GM12878 (cell line): ENCODE measurements around the gene ANXA9. TPM values are rescaled to one million over a fixed set of nuclear protein-coding genes. Genes with fewer than 3 reads are reported as not detected.

Experiments used
- ATAC-seq: fragments of 200-7000 bp; cut with Tn5 transposase; 3 replicates; pipeline ENCODE4 v1.9.1; 2020; ENCODE audit warnings: mild to moderate bottlenecking, moderate library complexity
- BruUV-seq: library from RNA; stranded (reverse); fragments of 400-500 nt; replicated peaks from 2 replicates; lab custom pipeline; 2021; lab: Mats Ljungman, UMichigan
- CTCF ChIA-PET: fragments of 300-600 bp; sonication (Branson Sonifier 250); formaldehyde crosslinking; extraction: SDS; loops from one replicate; lab custom pipeline; 2021; ENCODE audit warnings: inconsistent platforms; lab: Yijun Ruan, JAX
- POLR2A ChIA-PET: fragments of 350-600 bp; formaldehyde crosslinking; extraction: SDS; loops from one replicate; lab custom pipeline; 2021; ENCODE audit warnings: inconsistent platforms; lab: Charles Lee
- RAD21 ChIA-PET: fragments of 300-600 bp; sonication (Branson Sonifier 250); formaldehyde crosslinking; loops from one replicate; lab custom pipeline; 2023; ENCODE audit warnings: antibody characterized with exemption; ENCODE audit not compliant: unreplicated experiment; lab: Charles Lee
- SMC1A ChIA-PET: fragments of 300-600 bp; sonication (Branson Sonifier 250); formaldehyde crosslinking; loops from one replicate; lab custom pipeline; 2023; ENCODE audit not compliant: unreplicated experiment, uncharacterized antibody; lab: Charles Lee
- DNase-seq: peaks from one replicate; pipeline ENCODE4 v3.0.0-alpha.2; 2011; ENCODE audit warnings: low read depth, low spot score
- FAIRE-seq: peaks from 3 replicates; lab custom pipeline; 2011; peaks lifted over from hg19 to GRCh38; lab: Jason Lieb, UNC
- H2AFZ ChIP-seq: 2 replicates; pipeline ENCODE4 v1.6.0; 2011; ENCODE audit warnings: low read depth, low read length, control low read depth; ENCODE audit not compliant: control insufficient read depth
- H3K27ac ChIP-seq: 2 replicates; pipeline ENCODE4 v1.5.1; 2011; ENCODE audit warnings: control low read depth; ENCODE audit not compliant: control insufficient read depth, insufficient read depth
- H3K27me3 ChIP-seq, 2 experiments: replicated peaks in 1 of 2; 2 replicates each; pipeline versions ENCODE4 v1.6.0 to v1.6.1; 2011; ENCODE audit warnings: low read length in 1 of 2; ENCODE audit not compliant: control insufficient read depth in 2 of 2, insufficient read depth in 2 of 2
- H3K36me3 ChIP-seq, 2 experiments: 2 replicates each; pipeline ENCODE4 v1.5.1; 2011; ENCODE audit warnings: low read length in 1 of 2; ENCODE audit not compliant: control insufficient read depth in 2 of 2, insufficient read depth in 2 of 2
- H3K4me1 ChIP-seq: 2 replicates; pipeline ENCODE4 v1.6.1; 2011; ENCODE audit warnings: mild to moderate bottlenecking, low read length, moderate library complexity, mixed read lengths; ENCODE audit not compliant: control insufficient read depth, insufficient read depth
- H3K4me2 ChIP-seq: 2 replicates; pipeline ENCODE4 v1.6.0; 2011; ENCODE audit warnings: control low read depth; ENCODE audit not compliant: control insufficient read depth, insufficient read depth
- H3K4me3 ChIP-seq: fragments of 200-600 bp; sonication (generic); 2 replicates; pipeline ENCODE4 v1.5.1; 2016
- H3K79me2 ChIP-seq: 2 replicates; pipeline ENCODE4 v1.6.0; 2011; ENCODE audit warnings: low read length; ENCODE audit not compliant: control insufficient read depth, insufficient read depth
- H3K9ac ChIP-seq: 2 replicates; pipeline ENCODE4 v1.8.0; 2011; ENCODE audit warnings: low read length, control low read depth, mixed read lengths; ENCODE audit not compliant: control insufficient read depth, insufficient read depth
- H3K9me3 ChIP-seq: replicated peaks from 3 replicates; pipeline ENCODE4 v1.5.1; 2011; ENCODE audit warnings: mild to moderate bottlenecking, low read length; ENCODE audit not compliant: control insufficient read depth, insufficient read depth
- H4K20me1 ChIP-seq: 2 replicates; pipeline ENCODE4 v1.6.0; 2011; ENCODE audit not compliant: control insufficient read depth, insufficient read depth
- ATF7 ChIP-seq: fragments of 450-650 bp; IDR thresholded peaks from 2 replicates; pipeline ENCODE4 v1.6.1; 2016; ENCODE audit warnings: low read depth, mild to moderate bottlenecking
- BHLHE40 ChIP-seq, 2 experiments: fragments of 450-650 bp in 1 of 2; IDR thresholded peaks; 2 replicates each; pipeline ENCODE4 v1.6.1; 2011 to 2017; ENCODE audit warnings: low read depth in 2 of 2, borderline replicate concordance in 1 of 2, improper control_type of control experiment in 1 of 2, low read length in 1 of 2, mild to moderate bottlenecking in 1 of 2
- CBX3 ChIP-seq: fragments of 200-600 bp; sonication (generic); IDR thresholded peaks from 2 replicates; pipeline ENCODE4 v1.6.1; 2016; ENCODE audit warnings: low read depth, borderline replicate concordance
- DPF2 ChIP-seq: fragments of 450-650 bp; IDR thresholded peaks from 2 replicates; pipeline ENCODE4 v1.6.1; 2017; ENCODE audit warnings: mild to moderate bottlenecking
- E2F4 ChIP-seq: IDR thresholded peaks from 2 replicates; pipeline ENCODE4 v1.6.1; 2012; ENCODE audit warnings: low read depth, low read length, improper control_type of control experiment
- FOXK2 ChIP-seq: fragments of 450-650 bp; IDR thresholded peaks from 2 replicates; pipeline ENCODE4 v1.6.1; 2017; ENCODE audit warnings: mild to moderate bottlenecking, moderate library complexity
- FOXM1 ChIP-seq: IDR thresholded peaks from 2 replicates; pipeline ENCODE4 v1.6.1; 2012; ENCODE audit warnings: low read depth, mild to moderate bottlenecking, inconsistent platforms, low read length, moderate library complexity
- MXI1 ChIP-seq: fragments of 150-350 bp; IDR thresholded peaks from 2 replicates; pipeline ENCODE4 v1.6.1; 2011; ENCODE audit warnings: low read depth, mild to moderate bottlenecking, inconsistent platforms, low read length, improper control_type of control experiment
- NFIC ChIP-seq: IDR thresholded peaks from 2 replicates; pipeline ENCODE4 v1.6.1; 2012; ENCODE audit warnings: low read depth, mild to moderate bottlenecking, inconsistent platforms, low read length, moderate library complexity
- NR2F1 ChIP-seq: fragments of 450-650 bp; conservative IDR thresholded peaks from 2 replicates; pipeline ENCODE4 v1.6.1; 2017; ENCODE audit warnings: mild to moderate bottlenecking
- POU2F2 ChIP-seq: IDR thresholded peaks from 3 replicates; pipeline ENCODE4 v1.6.1; 2011; ENCODE audit warnings: low read depth, mild to moderate bottlenecking, low read length, borderline replicate concordance
- RAD51 ChIP-seq: fragments of 450-650 bp; IDR thresholded peaks from 2 replicates; pipeline ENCODE4 v1.6.1; 2016; ENCODE audit warnings: moderate library complexity, mild to moderate bottlenecking, inconsistent platforms
- SMARCA5 ChIP-seq: fragments of 450-650 bp; IDR thresholded peaks from 2 replicates; pipeline ENCODE4 v1.6.1; 2017; ENCODE audit warnings: mild to moderate bottlenecking
- ZSCAN29 ChIP-seq: fragments of 450-650 bp; IDR thresholded peaks from 2 replicates; pipeline ENCODE4 v1.6.1; 2017; ENCODE audit warnings: mild to moderate bottlenecking, moderate library complexity
- ZZZ3 ChIP-seq: IDR thresholded peaks from 2 replicates; pipeline ENCODE4 v1.6.1; 2011; ENCODE audit warnings: low read depth; ENCODE audit not compliant: control insufficient read depth, insufficient read length
- WGBS: methylation state at CpG from one replicate; pipeline ENCODE4 v1.1.6; 2016; ENCODE audit warnings: low lambda C conversion rate; ENCODE audit not compliant: insufficient replicate concordance, insufficient coverage; ENCODE audit errors: missing lambda C conversion rate; 5-methylcytosine and 5-hydroxymethylcytosine counted together
- in situ Hi-C: fragments of 300-500 bp; cut with MboI; formaldehyde crosslinking; loops from 9 replicates; pipeline ENCODE4 v1.14.3; 2018; ENCODE audit warnings: mixed read lengths
- intact Hi-C: fragments of 100-400 bp; cut with micrococcal nuclease; formaldehyde crosslinking; loops from one replicate; pipeline ENCODE4 v1.14.2; 2022; ENCODE audit not compliant: unreplicated experiment
- polyA plus RNA-seq, 11 experiments: library from polyadenylated mRNA; depleted of rRNA in 4 of 11; unstranded in 6 of 11; stranded (reverse) in 5 of 11; fragments of >200 nt; fragmentation: Nextera tagmentation in 4 of 11; fragmentation: Illumina TruSeq in 1 of 11; extraction: Ambion mirVana in 4 of 11; extraction: Trizol in 1 of 11; gene quantifications; 1 replicate in 1 of 11; 2 replicates in 10 of 11; pipeline versions ENCODE4 v1.2.1 to v1.2.3, GENCODE V29; 2011 to 2016; ENCODE audit warnings: inconsistent platforms in 2 of 11, missing spikeins in 2 of 11, low read depth in 1 of 11
- total RNA-seq, 4 experiments: library from RNA; depleted of rRNA in 3 of 4; stranded (reverse); fragments of >200 nt in 3 of 4; fragmentation: Illumina TruSeq in 1 of 4; extraction: Trizol in 1 of 4; gene quantifications; 2 replicates each; pipeline versions ENCODE4 v1.2.1 to v1.2.3, GENCODE V29; 2013 to 2021
- TF ChIP-seq, protein P1 (sequence below): IDR thresholded peaks from 2 replicates; pipeline ENCODE4 v1.6.1; 2011; ENCODE audit warnings: borderline replicate concordance, low read depth, mild to moderate bottlenecking, moderate library complexity, mixed read lengths, low read length; ENCODE audit not compliant: insufficient read depth; ENCODE audit errors: extremely low read length

The ANXA9 gene
- total and polyA plus RNA-seq, 10 of the 15 experiments (the other 5 are each of a cell fraction or from before 2014, with no cell fraction given), result 0.04 to 0.43 (median 0.18) TPM; not detected in 4

- TF ChIP-seq BHLHE40 (IDR thresholded peaks at IDR 0.05; ENCODE audit: borderline replicate concordance in 1 of 2, low read depth in 2 of 2, low read length in 1 of 2), result no peak
- TF ChIP-seq E2F4, result no peak
- no peak for TF ChIP-seq FOXM1
- TF ChIP-seq ZZZ3, result no peak
- TF ChIP-seq RAD51, result no peak
Measured at GRCh38 chr1:150997126-150997872, 15.2 kb downstream of the ANXA9 start (continued).

DNA sequence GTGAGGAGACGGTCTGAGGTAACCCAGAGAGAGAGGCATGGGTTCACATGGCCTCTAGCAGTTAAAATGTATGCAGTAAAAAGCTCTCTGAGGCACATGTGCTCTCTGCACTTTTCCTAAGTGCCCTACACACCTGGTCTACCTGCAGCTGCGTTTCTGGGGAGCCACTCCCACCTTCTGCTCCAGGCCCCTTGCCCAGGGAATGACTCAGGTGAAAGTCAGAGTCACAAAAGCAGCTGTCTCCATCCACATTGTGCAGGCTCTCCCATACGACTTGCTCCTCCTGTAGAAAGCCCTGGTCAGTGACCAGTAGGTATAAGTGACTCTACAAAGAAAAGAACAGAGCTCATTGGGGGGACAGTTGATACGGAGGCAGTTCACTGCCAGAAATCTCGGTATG, 15.9 kb downstream of the ANXA9 start:
- Histone ChIP-seq H3K4me1 (peaks cover under 1% of the 10 kb centered on the region; the same call in 1 of the 2 replicates), H3K27me3 (no peaks in the 10 kb centered on the region), H3K9me3 (no peaks in the 10 kb centered on the region), H3K79me2 (no peaks in the 10 kb centered on the region), H3K36me3 (no peaks in the 10 kb centered on the region; a peak in 1 of 4 replicates), H2AFZ (no peak overlapping the region), H3K27ac (no peak overlapping the region), H4K20me1 (no peaks in the 10 kb centered on the region), H3K4me3 (no peak overlapping the region), H3K9ac (no peak overlapping the region), H3K4me2 (no peak overlapping the region)
- DNase-seq (no peak), ATAC-seq (no peak), FAIRE-seq (no peak)
- 48% methylated on average over 4 of the region's 5 CpGs for WGBS
- intact Hi-C loops (loop anchor here (10.0 kb wide), 1 partner anchor 743 kb away; the partner anchor contains the start of gene CA14), in situ Hi-C loops (loop anchor here (5.0 kb wide), 1 partner anchor 741 kb away; the partner anchor contains the start of gene CA14)
- SMC1A ChIA-PET, result interaction anchor here (2.0 to 4.5 kb wide), 2 partner anchors 8 to 10 kb away, joined by 5 to 34 read pairs; partner anchors contain the start of gene MINDY1
- BruUV-seq, result no TSS peak
- CTCF ChIA-PET, result interaction anchor here (0.7 to 16.2 kb wide), 4 partner anchors 8 to 742 kb away, joined by 3 to 252 read pairs (median 52); partner anchors contain the start of genes ANXA9, CERS2 and MINDY1
- POLR2A ChIA-PET, result interaction anchor here (0.6 to 0.9 kb wide), 2 partner anchors 111 to 240 kb away, joined by 3 to 5 read pairs; partner anchors contain the start of gene CTXND2
- RAD21 ChIA-PET, result interaction anchor here (0.6 kb wide), 1 partner anchor 801 kb away, joined by 3 read pairs; no protein-coding TSS in a partner anchor
- TF ChIP-seq CBX3 (no peak), POU2F2 (no peak), ZSCAN29 (no peak), BHLHE40 (IDR thresholded peaks at IDR 0.05; ENCODE audit: borderline replicate concordance in 1 of 2, low read depth in 2 of 2, low read length in 1 of 2) (no peak), DPF2 (no peak), SMARCA5 (no peak), FOXK2 (no peak), NFIC (no peak), NR2F1 (no peak), ATF7 (no peak), MXI1 (no peak)
- TF ChIP-seq, protein P1, sequence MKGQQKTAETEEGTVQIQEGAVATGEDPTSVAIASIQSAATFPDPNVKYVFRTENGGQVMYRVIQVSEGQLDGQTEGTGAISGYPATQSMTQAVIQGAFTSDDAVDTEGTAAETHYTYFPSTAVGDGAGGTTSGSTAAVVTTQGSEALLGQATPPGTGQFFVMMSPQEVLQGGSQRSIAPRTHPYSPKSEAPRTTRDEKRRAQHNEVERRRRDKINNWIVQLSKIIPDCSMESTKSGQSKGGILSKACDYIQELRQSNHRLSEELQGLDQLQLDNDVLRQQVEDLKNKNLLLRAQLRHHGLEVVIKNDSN, result no peak
